ENCODE results near the gene VWF.

Gene VWF

DNA sequence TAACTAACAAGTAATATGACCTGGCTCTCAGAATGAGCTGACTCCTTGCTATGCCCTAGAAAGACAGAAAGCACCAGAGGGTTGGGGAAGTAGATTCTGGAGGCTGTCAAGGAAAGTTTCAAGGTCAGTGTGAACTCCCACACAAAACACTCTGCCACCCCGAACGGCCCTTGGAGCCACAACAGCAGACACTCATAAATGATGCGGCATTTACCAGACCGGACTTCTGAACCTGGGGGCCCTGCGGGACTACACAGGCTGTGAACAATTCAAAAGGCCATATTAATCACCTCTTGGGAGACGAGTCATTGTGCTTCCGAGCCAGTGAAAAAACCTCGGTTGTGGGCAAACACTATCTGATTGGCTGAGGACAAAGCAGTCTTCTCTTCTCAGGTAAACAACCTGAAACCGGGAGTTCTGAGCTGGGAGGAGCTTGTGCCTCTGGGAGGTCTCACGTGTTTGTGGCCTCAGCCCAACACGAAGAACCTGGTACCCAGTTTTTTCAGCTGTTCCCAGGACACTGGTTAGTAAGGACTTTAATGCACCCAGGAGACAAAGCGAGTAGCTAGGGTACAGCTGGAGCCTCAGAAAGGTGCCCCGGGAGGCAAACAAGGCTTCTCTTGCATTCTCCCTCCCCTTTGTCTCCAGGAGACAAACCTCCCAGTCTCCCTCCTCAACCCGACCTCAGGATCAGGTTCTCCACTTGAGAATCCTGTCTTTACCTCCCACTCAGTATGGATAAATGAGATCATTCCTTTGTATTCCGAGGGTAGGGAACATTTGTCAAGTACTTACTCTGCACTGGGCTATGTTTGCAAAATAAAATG, 35.3 kb downstream of the VWF start:
- H3K4me3 ChIP-seq (ENCODE audit: low read depth, low read length) = no peak overlapping the region
- DNase-seq (ENCODE audit: low read depth) = peak; percentile 70
- TF ChIP-seq MYC (IDR thresholded peaks at IDR 0.05; ENCODE audit: low read depth, low read length) (no peak), POLR2A (IDR thresholded peaks at IDR 0.05; ENCODE audit: extremely low read depth, insufficient read length) (no peak)
- TF ChIP-seq, protein P1, sequence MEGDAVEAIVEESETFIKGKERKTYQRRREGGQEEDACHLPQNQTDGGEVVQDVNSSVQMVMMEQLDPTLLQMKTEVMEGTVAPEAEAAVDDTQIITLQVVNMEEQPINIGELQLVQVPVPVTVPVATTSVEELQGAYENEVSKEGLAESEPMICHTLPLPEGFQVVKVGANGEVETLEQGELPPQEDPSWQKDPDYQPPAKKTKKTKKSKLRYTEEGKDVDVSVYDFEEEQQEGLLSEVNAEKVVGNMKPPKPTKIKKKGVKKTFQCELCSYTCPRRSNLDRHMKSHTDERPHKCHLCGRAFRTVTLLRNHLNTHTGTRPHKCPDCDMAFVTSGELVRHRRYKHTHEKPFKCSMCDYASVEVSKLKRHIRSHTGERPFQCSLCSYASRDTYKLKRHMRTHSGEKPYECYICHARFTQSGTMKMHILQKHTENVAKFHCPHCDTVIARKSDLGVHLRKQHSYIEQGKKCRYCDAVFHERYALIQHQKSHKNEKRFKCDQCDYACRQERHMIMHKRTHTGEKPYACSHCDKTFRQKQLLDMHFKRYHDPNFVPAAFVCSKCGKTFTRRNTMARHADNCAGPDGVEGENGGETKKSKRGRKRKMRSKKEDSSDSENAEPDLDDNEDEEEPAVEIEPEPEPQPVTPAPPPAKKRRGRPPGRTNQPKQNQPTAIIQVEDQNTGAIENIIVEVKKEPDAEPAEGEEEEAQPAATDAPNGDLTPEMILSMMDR (IDR thresholded peaks at IDR 0.05; ENCODE audit: low read depth, low read length) = no peak
- TF ChIP-seq, protein P2, sequence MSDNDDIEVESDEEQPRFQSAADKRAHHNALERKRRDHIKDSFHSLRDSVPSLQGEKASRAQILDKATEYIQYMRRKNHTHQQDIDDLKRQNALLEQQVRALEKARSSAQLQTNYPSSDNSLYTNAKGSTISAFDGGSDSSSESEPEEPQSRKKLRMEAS (IDR thresholded peaks at IDR 0.05; ENCODE audit: low read depth, low read length) = no peak

DNA sequence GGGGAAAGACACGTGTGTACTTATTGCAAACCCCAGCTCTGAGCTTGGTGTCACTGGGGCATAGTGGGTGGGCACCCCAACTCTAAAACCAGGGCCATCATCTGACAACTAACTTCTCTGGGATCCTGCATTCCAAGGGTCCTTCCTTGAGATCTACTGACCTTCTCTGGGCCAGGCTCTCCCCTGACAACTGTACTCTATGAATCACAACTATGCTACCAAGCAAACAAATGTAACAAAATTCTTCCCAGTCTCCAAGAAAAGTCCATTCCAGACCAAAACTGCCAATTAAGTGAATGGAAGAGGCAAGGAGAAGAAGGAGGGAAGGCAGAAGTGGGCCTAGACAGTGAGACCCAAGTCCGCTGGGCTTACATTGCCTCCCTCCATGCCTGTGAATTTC, 38.2 kb downstream of the VWF start:
- TF ChIP-seq MYC (IDR thresholded peaks at IDR 0.05; ENCODE audit: low read depth, low read length) = no peak
- TF ChIP-seq, protein P1 (IDR thresholded peaks at IDR 0.05; ENCODE audit: low read depth, low read length) = no peak
- no peak overlapping the region for H3K4me3 ChIP-seq (ENCODE audit: low read depth, low read length)
- no peak for DNase-seq (ENCODE audit: low read depth)

DNA sequence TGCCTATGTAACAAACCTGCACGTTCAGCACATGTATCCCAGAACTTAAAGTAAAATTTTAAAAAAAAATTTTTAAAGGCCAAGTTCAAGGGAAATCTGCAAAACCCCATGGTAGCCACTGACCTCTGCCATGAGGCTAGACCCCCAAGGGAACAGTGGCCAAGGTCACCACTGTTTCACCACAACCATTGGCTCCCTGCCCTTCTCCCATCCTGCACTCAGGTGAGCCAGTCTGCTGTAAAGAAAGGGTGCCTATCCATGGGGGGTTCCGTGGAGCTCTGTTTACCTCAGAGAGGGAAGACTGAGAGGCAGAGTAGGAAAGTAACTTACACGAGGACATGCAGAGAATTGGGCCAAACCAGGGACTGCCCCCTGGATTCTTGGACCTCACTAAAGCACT, 38.6 kb downstream of the VWF start:
- TF ChIP-seq, protein P2 (IDR thresholded peaks at IDR 0.05; ENCODE audit: low read depth, low read length) = no peak
- TF ChIP-seq, protein P1 (IDR thresholded peaks at IDR 0.05; ENCODE audit: low read depth, low read length) = no peak
- no peak for TF ChIP-seq MYC (IDR thresholded peaks at IDR 0.05; ENCODE audit: low read depth, low read length)
- TF ChIP-seq POLR2A (IDR thresholded peaks at IDR 0.05; ENCODE audit: extremely low read depth, insufficient read length) = no peak
- no peak for DNase-seq (ENCODE audit: low read depth)
- H3K4me3 ChIP-seq (ENCODE audit: low read depth, low read length) = no peak overlapping the region

DNA sequence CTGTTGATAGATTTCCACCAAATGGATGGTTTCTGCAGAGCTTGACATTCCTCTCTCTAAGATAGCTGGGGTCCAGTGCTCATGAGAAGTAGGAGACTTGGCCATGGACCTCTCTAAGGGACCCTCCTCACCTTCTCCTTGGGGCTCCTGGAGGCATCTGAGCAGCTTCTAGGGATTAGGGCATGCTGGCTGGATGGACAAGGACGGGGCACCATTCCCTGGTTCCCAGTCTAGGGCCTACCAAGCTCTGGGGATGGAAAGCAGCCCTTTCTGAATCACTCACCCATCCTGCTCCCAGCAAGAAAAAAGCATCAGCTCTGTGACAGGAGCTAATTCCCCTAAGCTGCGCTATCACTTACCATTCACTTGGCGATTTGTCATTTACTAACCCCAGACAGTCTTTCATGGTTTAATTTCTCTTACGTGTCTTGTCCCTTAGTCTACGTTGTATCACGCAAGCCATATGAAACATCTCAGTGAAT, 39.5 kb downstream of the VWF start:
- TF ChIP-seq, protein P2 (IDR thresholded peaks at IDR 0.05; ENCODE audit: low read depth, low read length) = no peak
- no peak for TF ChIP-seq MYC (IDR thresholded peaks at IDR 0.05; ENCODE audit: low read depth, low read length)
- TF ChIP-seq POLR2A (IDR thresholded peaks at IDR 0.05; ENCODE audit: extremely low read depth, insufficient read length) = no peak
- TF ChIP-seq, protein P1 (IDR thresholded peaks at IDR 0.05; ENCODE audit: low read depth, low read length) = no peak
- DNase-seq (ENCODE audit: low read depth) = no peak
- H3K4me3 ChIP-seq (ENCODE audit: low read depth, low read length) = no peak overlapping the region

DNA sequence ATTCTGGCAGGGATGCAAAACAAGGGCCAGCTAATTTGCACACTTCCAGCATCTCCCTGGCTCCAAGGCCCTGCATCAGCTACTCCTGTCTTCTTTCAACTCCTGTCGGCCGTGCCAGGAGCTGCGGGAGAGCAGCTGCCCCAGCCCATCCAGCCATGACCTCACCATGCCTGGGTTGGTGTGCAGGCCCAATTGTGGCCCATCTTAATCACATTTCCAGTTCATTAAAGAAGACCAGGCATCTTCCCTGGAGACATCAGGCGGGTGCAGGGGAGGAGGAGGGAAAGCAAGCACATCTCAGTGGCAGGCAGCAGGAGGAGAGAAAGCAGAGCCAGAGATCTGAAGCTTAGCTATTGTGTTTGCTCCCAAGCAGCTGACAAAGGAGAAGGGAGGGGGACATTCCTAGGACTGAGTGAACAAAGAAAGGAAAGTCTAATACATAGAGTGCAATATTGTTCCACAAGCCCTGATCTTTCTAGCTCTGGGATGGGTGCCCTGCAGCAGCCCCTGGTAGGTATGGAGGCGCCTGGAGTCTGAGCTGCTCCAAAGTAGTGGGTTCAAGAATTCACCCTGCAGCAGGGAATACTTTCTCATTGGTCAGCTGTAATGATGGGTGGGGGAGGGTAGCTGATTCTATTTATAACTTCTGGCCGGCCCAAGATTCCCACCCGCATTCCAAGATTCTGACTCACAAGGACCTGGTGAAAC, 40.1 kb downstream of the VWF start:
- TF ChIP-seq, protein P1 (IDR thresholded peaks at IDR 0.05; ENCODE audit: low read depth, low read length) = no peak
- no peak overlapping the region for H3K4me3 ChIP-seq (ENCODE audit: low read depth, low read length)
- DNase-seq (ENCODE audit: low read depth) = no peak

All from NB4 (cell line).